Left ventricle myocardium inferior (tissue), 1 donor: ENCODE data around the gene WDR62. TPM values are rescaled to one million over a fixed set of nuclear protein-coding genes. Genes with fewer than 3 reads are reported as not detected.
A peak's percentile ranks its signal among the peaks of the same experiment; 100 is the strongest.

Source experiments
- DNase-seq: peaks from one replicate; pipeline ENCODE4 v3.0.0-alpha.2; 2020
- H3K27ac ChIP-seq: fragments of 200-600 bp; replicated peaks from 2 replicates; pipeline ENCODE4 v1.8.0; 2021
- H3K27me3 ChIP-seq: fragments of 200-600 bp; 2 replicates; pipeline ENCODE4 v1.8.0; 2021; ENCODE audit warnings: low read depth
- H3K36me3 ChIP-seq: fragments of 200-600 bp; 2 replicates; pipeline ENCODE4 v1.8.0; 2021
- H3K4me1 ChIP-seq: fragments of 200-600 bp; 2 replicates; pipeline ENCODE4 v1.8.0; 2021
- H3K4me3 ChIP-seq: fragments of 200-600 bp; 2 replicates; pipeline ENCODE4 v1.8.0; 2021; ENCODE audit warnings: mild to moderate bottlenecking, moderate library complexity
- H3K9me3 ChIP-seq: fragments of 200-600 bp; replicated peaks from 2 replicates; pipeline ENCODE4 v1.8.0; 2021
- intact Hi-C: fragments of 100-400 bp; cut with micrococcal nuclease; formaldehyde crosslinking; loops from one replicate; pipeline ENCODE4 v1.11.0; 2022
- total RNA-seq: library from RNA; stranded (reverse); fragmentation: NEBNext Ultra II Directional; extraction: Animal tissue kit (Norgen Biotek cat#: 25700); gene quantifications from one replicate; pipeline ENCODE4 v1.2.1, GENCODE V29; 2021
- TF ChIP-seq, protein P1 (sequence below): fragments of 200-600 bp; IDR thresholded peaks from 2 replicates; pipeline ENCODE4 v1.8.0; 2021; ENCODE audit warnings: antibody characterized with exemption, mild to moderate bottlenecking, borderline replicate concordance
- donor health status: DM: no; HTN: yes; CAD: no; lungs with severe emphysema.

Gene WDR62
- total RNA-seq, 1 donor from 2014 or later: 17.7 TPM

DNA sequence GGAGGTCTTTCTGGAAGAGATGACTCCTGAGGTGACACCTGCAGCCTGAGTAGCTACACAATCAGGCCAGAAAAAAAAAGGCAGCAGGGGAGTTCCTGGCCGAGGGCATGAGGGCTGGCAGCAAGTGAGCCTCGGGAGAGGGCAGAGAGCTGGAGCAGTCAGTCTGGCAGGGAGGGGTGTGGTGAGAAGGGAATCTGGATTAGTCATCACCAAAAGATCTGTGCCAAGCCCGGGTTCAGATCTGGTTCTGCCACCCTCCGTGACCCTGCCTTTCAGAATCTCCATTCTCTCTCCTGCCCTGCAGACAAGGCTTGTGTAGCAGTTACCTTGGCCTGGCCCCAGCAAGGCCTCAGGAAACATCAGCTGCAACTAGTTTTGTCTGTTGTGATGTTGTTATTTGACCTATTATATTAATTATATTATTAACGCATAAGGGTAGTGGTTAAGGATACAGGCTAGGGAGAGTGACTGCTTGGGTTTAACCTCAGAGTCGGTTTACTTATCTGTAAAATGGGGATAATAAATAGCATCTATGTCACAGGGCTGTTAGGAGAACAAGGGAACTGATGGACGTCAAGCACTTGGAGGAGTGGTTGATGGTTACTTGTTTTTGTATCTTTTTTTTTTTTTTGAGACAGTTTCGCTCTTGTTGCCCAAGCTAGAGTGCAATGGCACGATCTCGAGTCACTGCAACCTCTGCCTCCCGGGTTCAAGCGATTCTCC, 82.4 kb downstream of the WDR62 start:
- intact Hi-C loops: no loop called here
- peak overlapping the region; percentile 67 for H3K27ac ChIP-seq
- peaks cover 6% of the 10 kb centered on the region for H3K36me3 ChIP-seq
- H3K9me3 ChIP-seq: no peaks in the 10 kb centered on the region
- H3K4me3 ChIP-seq: no peak overlapping the region
- TF ChIP-seq, protein P1, sequence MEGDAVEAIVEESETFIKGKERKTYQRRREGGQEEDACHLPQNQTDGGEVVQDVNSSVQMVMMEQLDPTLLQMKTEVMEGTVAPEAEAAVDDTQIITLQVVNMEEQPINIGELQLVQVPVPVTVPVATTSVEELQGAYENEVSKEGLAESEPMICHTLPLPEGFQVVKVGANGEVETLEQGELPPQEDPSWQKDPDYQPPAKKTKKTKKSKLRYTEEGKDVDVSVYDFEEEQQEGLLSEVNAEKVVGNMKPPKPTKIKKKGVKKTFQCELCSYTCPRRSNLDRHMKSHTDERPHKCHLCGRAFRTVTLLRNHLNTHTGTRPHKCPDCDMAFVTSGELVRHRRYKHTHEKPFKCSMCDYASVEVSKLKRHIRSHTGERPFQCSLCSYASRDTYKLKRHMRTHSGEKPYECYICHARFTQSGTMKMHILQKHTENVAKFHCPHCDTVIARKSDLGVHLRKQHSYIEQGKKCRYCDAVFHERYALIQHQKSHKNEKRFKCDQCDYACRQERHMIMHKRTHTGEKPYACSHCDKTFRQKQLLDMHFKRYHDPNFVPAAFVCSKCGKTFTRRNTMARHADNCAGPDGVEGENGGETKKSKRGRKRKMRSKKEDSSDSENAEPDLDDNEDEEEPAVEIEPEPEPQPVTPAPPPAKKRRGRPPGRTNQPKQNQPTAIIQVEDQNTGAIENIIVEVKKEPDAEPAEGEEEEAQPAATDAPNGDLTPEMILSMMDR: no peak
- peaks cover 43% of the 10 kb centered on the region for H3K4me1 ChIP-seq
- H3K27me3 ChIP-seq: no peaks in the 10 kb centered on the region
- peak; percentile 40 for DNase-seq

DNA sequence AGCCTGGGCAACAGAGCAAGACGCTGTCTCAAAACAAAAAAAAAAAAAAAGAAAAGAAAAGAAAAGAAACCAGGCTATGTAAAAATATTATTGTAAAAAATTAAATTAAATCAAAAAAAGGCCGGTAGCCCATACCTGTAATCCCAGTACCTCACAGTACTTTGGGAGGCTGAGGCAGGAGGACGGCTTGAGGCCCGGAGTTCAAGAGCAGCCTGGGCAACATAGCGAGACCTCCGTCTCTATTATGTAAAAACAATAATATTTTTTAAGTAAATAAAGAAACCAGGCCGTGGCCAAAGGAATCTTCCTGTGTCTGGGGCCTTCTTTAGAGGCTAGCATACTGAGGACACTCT, 84.4 kb downstream of the WDR62 start:
- peaks cover 43% of the 10 kb centered on the region for H3K4me1 ChIP-seq
- no peak for DNase-seq
- intact Hi-C loops: no loop called here

DNA sequence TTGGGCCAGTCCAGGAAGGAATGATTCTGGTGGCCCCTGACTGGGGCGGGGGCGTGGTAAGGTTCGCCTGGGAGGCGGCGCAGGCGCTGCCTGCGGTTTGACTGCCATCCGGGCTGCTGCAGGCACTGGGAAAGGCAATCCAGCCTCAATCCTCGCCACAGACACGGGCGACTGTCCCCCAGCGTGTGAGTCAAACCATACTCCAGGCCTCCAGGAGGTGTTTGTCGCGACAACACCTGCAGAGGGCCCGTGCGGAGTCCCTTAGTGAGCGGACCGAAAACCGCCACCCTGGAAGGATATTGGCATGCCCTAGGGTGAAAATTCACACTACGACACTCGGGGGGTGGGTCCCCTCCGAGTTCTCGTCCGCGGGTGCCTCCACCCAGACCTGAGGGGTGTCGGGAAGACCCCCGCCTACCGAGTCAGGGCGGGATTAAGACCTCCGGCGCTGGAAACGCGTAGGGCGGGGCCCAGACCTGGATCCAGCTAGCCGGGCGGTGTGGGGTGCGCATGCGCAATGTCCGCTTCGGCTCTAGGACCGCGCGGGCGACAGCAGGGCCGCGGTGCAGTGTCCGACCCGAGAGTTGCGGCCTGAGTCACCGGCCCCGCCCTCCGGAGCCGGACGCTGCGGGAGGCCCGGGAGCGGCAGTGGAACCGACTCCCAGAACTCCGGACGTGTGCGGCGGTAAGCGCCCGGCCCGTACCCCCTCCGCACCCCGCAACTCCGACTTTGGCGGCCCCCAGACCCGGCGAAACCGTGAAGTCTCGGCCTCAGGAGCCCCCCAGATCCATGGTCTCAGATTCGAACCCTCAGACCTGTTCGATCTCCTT, 85.0 kb downstream of the WDR62 start, which contains the start of gene CAPNS1:
TSS of gene CAPNS1 (plus strand) at position 594 of the 831 bp plus-strand sequence. CDS start 946 bp downstream, outside the sequence.
- peaks cover 43% of the 10 kb centered on the region for H3K4me1 ChIP-seq
- intact Hi-C loops: no loop called here
- H3K27ac ChIP-seq: peak within 1 kb of the TSS; percentile 98

More for the DNA sequence above, 84.4 kb downstream of the WDR62 start:
- no peaks in the 10 kb centered on the region for H3K27me3 ChIP-seq
- TF ChIP-seq, protein P1: no peak
- H3K27ac ChIP-seq: peak overlapping the region; percentile 98
- H3K36me3 ChIP-seq: peaks cover 24% of the 10 kb centered on the region
- H3K4me3 ChIP-seq: peak overlapping the region; percentile 86
- H3K9me3 ChIP-seq: no peaks in the 10 kb centered on the region

DNA sequence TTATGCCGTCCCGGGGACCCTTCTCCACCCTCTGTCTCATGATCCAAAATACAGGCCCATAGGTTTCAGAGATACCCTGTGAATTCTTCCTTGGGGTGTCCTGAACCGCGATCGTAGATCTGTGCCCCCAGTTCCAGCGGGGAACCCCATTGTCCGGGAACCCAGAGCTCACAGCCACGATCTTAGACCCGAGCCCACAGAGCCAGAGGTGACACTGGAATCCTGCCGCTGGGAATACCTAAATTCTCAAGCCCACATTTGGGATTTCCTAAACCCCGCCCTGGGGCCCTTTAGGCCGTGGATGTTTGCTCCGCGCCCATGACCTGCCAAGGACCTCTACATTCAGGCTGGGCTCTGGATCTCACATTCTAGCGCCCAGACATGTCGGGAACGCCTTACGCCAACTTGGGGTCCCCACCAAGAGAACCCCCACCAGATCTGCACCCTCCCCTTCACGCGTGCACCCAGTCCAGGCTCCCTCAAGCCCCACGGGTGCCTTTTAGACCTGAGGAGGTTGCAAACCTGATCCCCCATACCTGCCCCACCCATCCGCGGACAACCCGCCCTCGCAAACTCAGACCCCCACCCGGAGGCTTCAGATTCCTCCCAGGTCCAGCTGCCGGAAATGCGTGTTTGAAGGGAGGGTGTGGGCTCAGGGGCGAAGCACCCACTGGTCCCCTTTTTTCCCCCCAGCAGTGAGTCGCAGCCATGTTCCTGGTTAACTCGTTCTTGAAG, 85.8 kb downstream of the WDR62 start:
- Histone ChIP-seq H3K4me1 (peaks cover 43% of the 10 kb centered on the region), H3K27me3 (no peaks in the 10 kb centered on the region), H3K27ac (peak overlapping the region; percentile 98), H3K4me3 (peak overlapping the region; percentile 86), H3K36me3 (peaks cover 38% of the 10 kb centered on the region), H3K9me3 (no peaks in the 10 kb centered on the region)
- TF ChIP-seq, protein P1: no peak
- intact Hi-C loops: no loop called here
- DNase-seq: peak; percentile 28

More for the DNA sequence above, 85.0 kb downstream of the WDR62 start, which contains the start of gene CAPNS1:
- Histone ChIP-seq H3K9me3 (no peaks in the 10 kb centered on the region), H3K36me3 (peaks cover 30% of the 10 kb centered on the region), H3K4me3 (peak within 1 kb of the TSS; percentile 86), H3K27me3 (no peaks in the 10 kb centered on the region)
- TF ChIP-seq, protein P1: peak; percentile 39
- peak; percentile 99 for DNase-seq
